Thymus (tissue), 11 donors: ENCODE results near the gene CDC34. TPM values are rescaled to one million over a fixed set of nuclear protein-coding genes. Genes with fewer than 3 reads are reported as not detected.

ENCODE experiments used
- DNase-seq, 9 donors: peaks; one replicate each; pipeline ENCODE4 v3.0.0-alpha.2; 2013; ENCODE audit warnings: low spot score in 9 of 9, low read depth in 6 of 9, missing footprints in 1 of 9
- H3K27ac ChIP-seq, 2 donors: one replicate each; pipeline ENCODE4 v1.5.1; 2013; ENCODE audit warnings: control low read depth in 1 of 2, low read depth in 1 of 2, low read length in 1 of 2, mild to moderate bottlenecking in 1 of 2, moderate library complexity in 1 of 2
- H3K27me3 ChIP-seq, 2 donors: one replicate each; pipeline ENCODE4 v1.5.1; 2013; ENCODE audit warnings: low read length in 1 of 2; ENCODE audit not compliant: control insufficient read depth in 2 of 2, insufficient read depth in 1 of 2
- H3K36me3 ChIP-seq, 2 donors: one replicate each; pipeline ENCODE4 v1.5.1; 2013; ENCODE audit warnings: low read length in 1 of 2, mild to moderate bottlenecking in 1 of 2, moderate library complexity in 1 of 2; ENCODE audit not compliant: control insufficient read depth in 2 of 2, insufficient read depth in 2 of 2
- H3K4me1 ChIP-seq, 2 donors: one replicate each; pipeline ENCODE4 v1.5.1; 2013; ENCODE audit warnings: low read length in 2 of 2; ENCODE audit not compliant: control insufficient read depth in 2 of 2, insufficient read depth in 2 of 2
- H3K4me3 ChIP-seq, 2 donors: one replicate each; pipeline ENCODE4 v1.5.1; 2013; ENCODE audit warnings: low read length in 2 of 2, control low read depth in 1 of 2, mild to moderate bottlenecking in 1 of 2
- H3K9me3 ChIP-seq, 2 donors: one replicate each; pipeline ENCODE4 v1.5.1; 2013; ENCODE audit warnings: low read length in 1 of 2, mild to moderate bottlenecking in 1 of 2; ENCODE audit not compliant: control insufficient read depth in 2 of 2, insufficient read depth in 1 of 2
- WGBS: extraction: QIAGEN DNeasy Blood & Tissue Kit; methylation state at CpG from one replicate; pipeline ENCODE4 v1.1.7; 2013; 5-methylcytosine and 5-hydroxymethylcytosine counted together
- polyA plus RNA-seq: library from polyadenylated mRNA; stranded (reverse); fragments of 200-250 nt; gene quantifications from one replicate; pipeline ENCODE4 v1.2.3, GENCODE V29; 2013
- total RNA-seq: library from RNA; stranded (reverse); fragments of 120-200 nt; gene quantifications from one replicate; pipeline ENCODE4 v1.2.4, GENCODE V29; 2013
- donor health status: healthy.

The CDC34 gene
- total and polyA plus RNA-seq, 2 donors = 48.0 to 72.0 TPM

GRCh38 chr19:536031-536880 is 4.7 kb downstream of the CDC34 start:
- Histone ChIP-seq H3K4me3 (no peak overlapping the region), H3K4me1 (peaks cover 9 to 15% of the 10 kb centered on the region in 2 donors), H3K27me3 (peaks cover 0 to 5% of the 10 kb centered on the region in 2 donors), H3K36me3 (peaks cover 30 to 42% of the 10 kb centered on the region in 2 donors), H3K9me3 (no peaks in the 10 kb centered on the region), H3K27ac (no peak overlapping the region)
- 93% methylated on average over 55 of the region's 55 CpGs for WGBS
- DNase-seq = no peak

- Histone ChIP-seq H3K27ac (no peak overlapping the region), H3K4me1 (peaks cover 9 to 15% of the 10 kb centered on the region in 2 donors), H3K9me3 (no peaks in the 10 kb centered on the region), H3K36me3 (peaks cover 36 to 49% of the 10 kb centered on the region in 2 donors), H3K27me3 (peaks cover 0 to 5% of the 10 kb centered on the region in 2 donors), H3K4me3 (no peak overlapping the region)
- 98% methylated on average over 26 of the region's 26 CpGs for WGBS
- no peak for DNase-seq
Observed at GRCh38 chr19:536881-537404, 5.4 kb downstream of the CDC34 start.

GRCh38 chr19:538641-539428 is 7.3 kb downstream of the CDC34 start:
- Histone ChIP-seq H3K4me3 (no peak overlapping the region), H3K27ac (no peak overlapping the region), H3K36me3 (peaks cover 39 to 56% of the 10 kb centered on the region in 2 donors), H3K9me3 (no peaks in the 10 kb centered on the region), H3K27me3 (no peaks in the 10 kb centered on the region), H3K4me1 (peaks cover 1 to 9% of the 10 kb centered on the region in 2 donors)
- no peak for DNase-seq
- 97% methylated on average over 40 of the region's 40 CpGs for WGBS

- H3K27ac ChIP-seq = no peak overlapping the region
- peaks cover 39 to 56% of the 10 kb centered on the region in 2 donors for H3K36me3 ChIP-seq
- H3K4me1 ChIP-seq = peaks cover 0 to 14% of the 10 kb centered on the region in 2 donors
- H3K4me3 ChIP-seq = no peak overlapping the region
- H3K9me3 ChIP-seq = no peaks in the 10 kb centered on the region
- H3K27me3 ChIP-seq = no peaks in the 10 kb centered on the region
- no peak for DNase-seq
- 94% methylated on average over 30 of the region's 30 CpGs for WGBS
Observed at GRCh38 chr19:539429-540030, 8.0 kb downstream of the CDC34 start.

GRCh38 chr19:540867-541637 is 9.5 kb downstream of the CDC34 start:
- Histone ChIP-seq H3K27me3 (no peaks in the 10 kb centered on the region), H3K4me1 (peaks cover 0 to 18% of the 10 kb centered on the region in 2 donors), H3K4me3 (no peak overlapping the region), H3K9me3 (no peaks in the 10 kb centered on the region), H3K36me3 (peaks cover 38 to 52% of the 10 kb centered on the region in 2 donors), H3K27ac (no peak overlapping the region)
- DNase-seq = no peak
- WGBS = 96% methylated on average over 51 of the region's 51 CpGs

GRCh38 chr19:541699-542098 is 10.1 kb downstream of the CDC34 start:
- Histone ChIP-seq H3K36me3 (peaks cover 32 to 46% of the 10 kb centered on the region in 2 donors), H3K27me3 (no peaks in the 10 kb centered on the region), H3K4me3 (no peak overlapping the region), H3K4me1 (peaks cover 0 to 18% of the 10 kb centered on the region in 2 donors), H3K27ac (no peak overlapping the region), H3K9me3 (no peaks in the 10 kb centered on the region)
- no peak for DNase-seq
- WGBS = 97% methylated on average over 26 of the region's 26 CpGs

GRCh38 chr19:542173-542866 is 10.8 kb downstream of the CDC34 start:
- no peak for DNase-seq

More at GRCh38 chr19:542173-542866, 10.8 kb downstream of the CDC34 start:
- Histone ChIP-seq H3K4me1 (peaks cover 0 to 18% of the 10 kb centered on the region in 2 donors), H3K36me3 (peaks cover 28 to 40% of the 10 kb centered on the region in 2 donors), H3K4me3 (no peak overlapping the region), H3K9me3 (no peaks in the 10 kb centered on the region), H3K27me3 (no peaks in the 10 kb centered on the region), H3K27ac (no peak overlapping the region)
- 98% methylated on average over 34 of the region's 34 CpGs for WGBS
